DMS 273 (cell line): ENCODE measurements around the gene SLC34A1.

Source experiments
- DNase-seq: peaks from one replicate; lab custom pipeline; 2025; ENCODE audit not compliant: unreplicated experiment; lab: John Stamatoyannopoulos, UW

SLC34A1 gene

DNA sequence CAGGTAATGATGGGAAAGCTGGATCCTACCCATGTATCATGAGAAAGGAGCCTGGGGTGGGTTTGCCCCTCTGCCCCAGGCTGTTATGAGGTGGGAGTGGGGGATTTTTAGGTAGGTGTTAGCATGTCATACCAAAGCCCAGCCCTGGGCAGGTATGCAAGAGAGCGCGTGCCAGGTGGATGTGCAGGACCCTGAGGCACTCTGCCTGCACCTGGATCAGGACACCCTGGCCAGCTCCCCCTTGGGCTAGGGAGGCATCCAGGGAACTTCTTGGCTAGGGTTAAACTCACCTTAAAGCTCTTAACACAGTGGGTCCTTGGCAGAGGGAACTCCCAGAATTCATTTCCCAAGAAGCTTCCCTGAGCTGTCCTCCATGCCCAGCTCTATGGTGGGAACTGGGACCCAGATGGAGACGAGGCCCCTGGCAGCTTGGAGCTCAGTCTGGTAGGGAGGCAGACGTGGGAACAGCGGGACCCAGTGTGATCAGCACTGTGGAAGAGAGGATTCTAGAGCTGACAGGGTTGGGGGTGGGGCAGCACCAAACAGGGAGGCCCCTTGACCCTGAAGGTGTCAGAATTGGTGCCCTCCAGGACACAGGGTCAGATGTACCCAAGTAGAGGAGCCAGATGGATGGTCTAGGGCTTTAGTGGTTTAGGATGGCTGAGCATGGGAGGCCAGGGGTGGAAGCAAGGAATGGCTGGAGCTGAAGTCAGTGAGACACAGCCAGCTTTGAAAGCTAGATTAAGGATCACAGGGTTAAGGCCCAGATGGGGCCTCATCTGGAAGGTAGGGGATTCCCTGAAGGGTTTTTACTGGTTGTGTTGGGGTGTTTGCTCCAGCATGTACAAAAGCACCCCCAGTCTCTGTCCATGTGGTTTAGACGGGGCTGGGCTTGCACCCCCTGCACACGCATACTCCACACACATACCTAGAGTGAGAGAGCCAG lies 60.1 kb downstream of the SLC34A1 start:
- DNase-seq, result no peak

DNA sequence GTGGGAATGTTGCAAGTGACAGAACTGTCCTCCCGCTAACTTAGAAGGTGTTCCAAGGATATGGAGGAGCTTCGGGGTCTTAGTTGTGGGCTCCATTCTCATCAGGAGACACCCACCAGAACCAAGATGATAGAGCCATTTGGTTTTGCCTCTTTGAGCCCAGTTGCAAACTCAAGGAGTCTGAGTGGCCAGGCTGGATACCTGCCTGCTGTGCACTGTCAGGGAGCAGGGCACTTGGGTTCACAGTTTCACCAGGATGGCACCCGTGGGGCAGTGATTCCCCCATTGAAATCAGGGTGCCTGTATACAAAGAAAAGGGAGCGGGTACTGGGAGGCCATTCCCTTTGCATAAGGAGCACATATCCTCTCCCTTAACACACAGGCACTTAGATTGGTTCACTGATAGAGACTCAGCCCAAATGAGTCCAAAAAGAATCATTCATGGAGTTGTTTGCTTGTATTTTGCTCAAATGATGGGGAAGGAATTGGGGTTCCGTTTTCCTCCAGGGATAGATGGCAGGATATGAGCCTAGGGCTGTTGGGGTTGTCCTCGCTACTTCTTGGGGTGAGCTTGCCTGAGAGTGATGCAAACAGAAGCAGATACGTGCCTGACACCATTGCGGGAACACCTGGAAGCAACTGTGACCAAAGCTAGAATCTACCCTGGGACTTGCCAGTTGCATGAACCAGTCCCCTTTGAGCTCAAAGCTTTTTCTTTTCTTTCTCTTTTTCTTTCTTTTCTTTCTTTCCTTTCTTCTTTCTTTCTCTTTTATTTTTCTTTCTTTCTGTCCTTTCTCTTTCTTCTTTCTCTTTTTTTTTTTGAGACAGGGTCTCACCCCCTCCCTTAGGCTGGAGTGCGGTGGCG lies 61.0 kb downstream of the SLC34A1 start:
- no peak for DNase-seq

GRCh38 chr5:177445917-177446199 lies 61.6 kb downstream of the SLC34A1 start:
- DNase-seq, result no peak

DNA sequence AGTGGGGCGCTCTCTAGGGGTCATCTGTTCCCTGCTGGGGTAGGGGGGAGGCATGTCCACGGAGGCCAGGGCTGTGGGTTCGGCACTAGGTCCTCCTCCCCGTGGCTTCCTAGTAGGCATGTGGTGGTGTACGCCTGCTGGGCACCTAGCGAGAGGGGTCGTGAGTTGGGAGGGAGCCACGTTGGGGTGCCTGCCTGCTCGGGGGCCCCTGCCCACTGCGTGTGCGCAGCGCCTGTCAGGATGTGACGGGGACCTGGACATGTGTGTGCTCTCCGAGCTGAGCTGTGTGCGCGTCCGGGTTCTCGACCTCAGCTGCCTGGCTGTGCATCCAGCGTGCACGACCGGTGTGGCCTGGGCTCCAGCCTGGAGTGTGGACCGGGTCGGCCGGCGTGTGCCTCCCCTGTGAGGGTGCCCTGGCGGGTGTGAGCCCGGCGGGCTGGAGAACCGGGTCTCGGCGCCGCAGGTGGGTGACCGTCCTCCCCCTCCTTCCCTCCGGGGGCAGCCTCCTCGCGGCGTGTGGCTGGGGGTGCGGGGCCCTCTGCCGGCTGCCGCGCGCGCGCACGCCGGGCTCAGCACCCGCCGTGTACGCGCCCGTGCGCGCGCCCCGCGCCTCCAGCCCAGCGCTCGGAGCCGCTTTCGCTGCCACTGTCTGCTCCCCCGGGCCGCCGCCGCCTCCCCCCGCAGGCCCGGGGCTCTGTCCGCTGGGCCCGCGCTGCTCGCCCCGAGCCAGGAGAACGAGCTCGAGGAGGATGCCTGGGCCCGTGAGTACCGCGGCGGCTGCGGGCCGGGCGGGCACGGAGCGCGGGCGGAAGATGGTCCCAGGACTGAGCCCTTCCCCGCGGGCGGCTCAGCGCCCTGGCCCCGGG lies 62.2 kb downstream of the SLC34A1 start, which contains the start of gene PRR7:
Gene PRR7, plus strand, starts transcription at position 615 of the 866 bp plus-strand sequence. CDS start 8,254 bp downstream, outside the sequence.
- DNase-seq, result peak; percentile 94

- peak; percentile 93 for DNase-seq
These were observed 62.9 kb downstream of the SLC34A1 start for GRCh38 chr5:177447066-177447610.

GRCh38 chr5:177447611-177448243 lies 63.5 kb downstream of the SLC34A1 start:
- peak; percentile 81 for DNase-seq
